H1 (cell line): ENCODE data around the gene SGSH. TPM values are rescaled to one million over a fixed set of nuclear protein-coding genes. Genes with fewer than 3 reads are reported as not detected.

Source experiments
- CTCF ChIA-PET: fragments of 300-600 bp; sonication (Branson Sonifier 250); formaldehyde crosslinking; loops from one replicate; lab custom pipeline; 2021; ENCODE audit not compliant: partially characterized antibody; lab: Charles Lee
- POLR2A ChIA-PET: fragments of 300-600 bp; sonication (Branson Sonifier 250); formaldehyde crosslinking; loops from one replicate; lab custom pipeline; 2021; ENCODE audit warnings: inconsistent platforms; ENCODE audit not compliant: partially characterized antibody; lab: Charles Lee
- DNase-seq, 2 experiments: peaks; one replicate each; pipeline versions ENCODE4 v3.0.0 to v3.0.0-alpha.2; 2010 to 2022; ENCODE audit warnings: low spot score in 2 of 2, low read depth in 1 of 2, mixed read lengths in 1 of 2
- FAIRE-seq: peaks from 2 replicates; lab custom pipeline; 2011; peaks lifted over from hg19 to GRCh38; lab: Jason Lieb, UNC
- H2AFZ ChIP-seq: 2 replicates; pipeline ENCODE4 v1.8.1; 2012; ENCODE audit warnings: low read length, inconsistent platforms
- H2AK5ac ChIP-seq: 2 replicates; pipeline ENCODE4 v1.6.1; 2013; ENCODE audit warnings: low read depth, low read length
- H2BK120ac ChIP-seq: replicated peaks from 2 replicates; pipeline ENCODE3; 2013; ENCODE audit warnings: low read depth, low read length, inconsistent platforms
- H2BK12ac ChIP-seq: 2 replicates; pipeline ENCODE4 v1.6.1; 2013; ENCODE audit warnings: low read depth, low read length
- H2BK15ac ChIP-seq: 2 replicates; pipeline ENCODE4 v1.6.1; 2013; ENCODE audit warnings: low read length
- H2BK20ac ChIP-seq: 2 replicates; pipeline ENCODE4 v1.6.1; 2013; ENCODE audit warnings: low read length
- H2BK5ac ChIP-seq: 2 replicates; pipeline ENCODE4 v1.6.1; 2013; ENCODE audit warnings: low read depth, low read length
- H3K14ac ChIP-seq: 2 replicates; pipeline ENCODE4 v1.6.1; 2013; ENCODE audit warnings: inconsistent platforms; ENCODE audit not compliant: insufficient read length
- H3K18ac ChIP-seq: 2 replicates; pipeline ENCODE4 v1.6.1; 2013; ENCODE audit warnings: low read length; ENCODE audit errors: extremely low read depth
- H3K23ac ChIP-seq: 2 replicates; pipeline ENCODE4 v1.6.1; 2013; ENCODE audit warnings: inconsistent platforms; ENCODE audit not compliant: insufficient read length
- H3K23me2 ChIP-seq: 2 replicates; pipeline ENCODE4 v1.6.1; 2013; ENCODE audit warnings: low read depth, low read length
- H3K27ac ChIP-seq: 2 replicates; pipeline ENCODE4 v1.6.1; 2011; ENCODE audit warnings: low read depth, low read length, inconsistent platforms
- H3K27me3 ChIP-seq, 4 experiments: replicated peaks in 1 of 4; 1 replicate in 1 of 4; 2 replicates in 3 of 4; pipeline versions ENCODE4 v1.6.1 to v1.8.1; 2011 to 2013; ENCODE audit warnings: low read length in 3 of 4, mild to moderate bottlenecking in 3 of 4, inconsistent platforms in 2 of 4, mixed read lengths in 2 of 4, moderate library complexity in 1 of 4; ENCODE audit not compliant: control insufficient read depth in 3 of 4, insufficient read depth in 3 of 4; ENCODE audit errors: extremely low read depth in 1 of 4
- H3K36me3 ChIP-seq, 4 experiments: 2 replicates each; pipeline versions ENCODE4 v1.6.1 to v1.8.1; 2011 to 2013; ENCODE audit warnings: mild to moderate bottlenecking in 4 of 4, low read length in 3 of 4, moderate library complexity in 2 of 4, control low read depth in 1 of 4, inconsistent platforms in 1 of 4; ENCODE audit not compliant: insufficient read depth in 4 of 4, control insufficient read depth in 2 of 4
- H3K4ac ChIP-seq: replicated peaks from 2 replicates; pipeline ENCODE3; 2013; ENCODE audit warnings: low read length, low read depth, mixed read lengths, inconsistent platforms; ENCODE audit not compliant: insufficient read length
- H3K4me1 ChIP-seq, 4 experiments: replicated peaks in 1 of 4; 1 replicate in 1 of 4; 2 replicates in 3 of 4; pipeline versions ENCODE4 v1.6.1 to v1.8.1; 2011 to 2013; ENCODE audit warnings: low read length in 3 of 4, inconsistent platforms in 2 of 4, mixed read lengths in 1 of 4; ENCODE audit not compliant: insufficient read depth in 4 of 4, control insufficient read depth in 3 of 4
- H3K4me2 ChIP-seq, 2 experiments: 2 replicates each; pipeline versions ENCODE4 v1.6.1 to v1.8.1; 2011 to 2013; ENCODE audit warnings: low read depth in 2 of 2, low read length in 2 of 2, control low read depth in 1 of 2, inconsistent platforms in 1 of 2, mild to moderate bottlenecking in 1 of 2; ENCODE audit not compliant: insufficient read depth in 1 of 2
- H3K4me3 ChIP-seq, 4 experiments: fragments of 200-600, 300-600 bp in 1 of 4; sonication (generic), shearing (Covaris generic), sonication (Bioruptor Twin) in 1 of 4; 2 replicates each; pipeline versions ENCODE4 v1.5.1 to v1.8.1; 2011 to 2016; ENCODE audit warnings: low read length in 4 of 4, low read depth in 3 of 4, control low read depth in 2 of 4, inconsistent platforms in 2 of 4, mild to moderate bottlenecking in 2 of 4, mixed read lengths in 1 of 4, moderate library complexity in 1 of 4; ENCODE audit not compliant: insufficient read depth in 2 of 4; ENCODE audit errors: extremely low read depth in 1 of 4
- H3K56ac ChIP-seq: replicated peaks from 2 replicates; pipeline ENCODE3; 2013; ENCODE audit warnings: low read depth, mild to moderate bottlenecking, mixed read lengths, low read length, inconsistent platforms; ENCODE audit not compliant: insufficient read length
- H3K79me1 ChIP-seq: 2 replicates; pipeline ENCODE4 v1.6.1; 2013; ENCODE audit warnings: low read depth, low read length, control low read depth
- H3K79me2 ChIP-seq, 2 experiments: 2 replicates each; pipeline versions ENCODE4 v1.6.1 to v1.8.1; 2012 to 2013; ENCODE audit warnings: low read length in 2 of 2, mild to moderate bottlenecking in 2 of 2, inconsistent platforms in 1 of 2; ENCODE audit not compliant: insufficient read depth in 2 of 2, control insufficient read depth in 1 of 2
- H3K9ac ChIP-seq, 4 experiments: replicated peaks in 1 of 4; 1 replicate in 1 of 4; 2 replicates in 3 of 4; pipeline versions ENCODE4 v1.6.1 to v1.8.1; 2011 to 2013; ENCODE audit warnings: low read depth in 3 of 4, low read length in 3 of 4, control low read depth in 2 of 4, mild to moderate bottlenecking in 2 of 4, moderate library complexity in 2 of 4, inconsistent platforms in 1 of 4; ENCODE audit errors: extremely low read depth in 1 of 4
- H3K9me3 ChIP-seq, 2 experiments: 2 replicates each; pipeline versions ENCODE4 v1.6.1 to v1.8.1; 2012 to 2013; ENCODE audit warnings: mild to moderate bottlenecking in 2 of 2, moderate library complexity in 2 of 2, control low read depth in 1 of 2, inconsistent platforms in 1 of 2, low read depth in 1 of 2, low read length in 1 of 2, mixed read lengths in 1 of 2; ENCODE audit not compliant: insufficient read depth in 2 of 2
- H4K20me1 ChIP-seq, 2 experiments: replicated peaks in 1 of 2; 2 replicates each; pipeline versions ENCODE3 to v1.8.1; 2011 to 2013; ENCODE audit warnings: inconsistent platforms in 2 of 2, low read length in 2 of 2, mild to moderate bottlenecking in 1 of 2; ENCODE audit not compliant: insufficient read depth in 2 of 2, control insufficient read depth in 1 of 2
- H4K5ac ChIP-seq: 2 replicates; pipeline ENCODE4 v1.6.1; 2013; ENCODE audit warnings: low read length, low read depth, mixed read lengths, inconsistent platforms; ENCODE audit not compliant: insufficient read length
- H4K8ac ChIP-seq: 2 replicates; pipeline ENCODE4 v1.8.0; 2013; ENCODE audit warnings: mild to moderate bottlenecking, moderate library complexity, low read length, inconsistent platforms; ENCODE audit not compliant: insufficient read depth; ENCODE audit errors: extremely low read depth
- H4K91ac ChIP-seq: replicated peaks from 2 replicates; pipeline ENCODE3; 2013; ENCODE audit warnings: low read length, mixed read lengths, inconsistent platforms; ENCODE audit not compliant: insufficient read length
- EP300 ChIP-seq, 2 experiments: IDR thresholded peaks; 1 replicate in 1 of 2; 2 replicates in 1 of 2; pipeline ENCODE4 v1.6.1; 2011 to 2012; ENCODE audit warnings: low read depth in 2 of 2, low read length in 2 of 2, mild to moderate bottlenecking in 2 of 2, borderline replicate concordance in 1 of 2, inconsistent platforms in 1 of 2, moderate library complexity in 1 of 2
- MAFK ChIP-seq: IDR thresholded peaks from 2 replicates; pipeline ENCODE4 v1.6.1; 2012; ENCODE audit warnings: low read depth, mild to moderate bottlenecking, improper control_type of control experiment, low read length
- NANOG ChIP-seq: IDR thresholded peaks from 2 replicates; pipeline ENCODE4 v1.6.1; 2011; ENCODE audit warnings: low read length, low read depth, mild to moderate bottlenecking, inconsistent platforms; ENCODE audit not compliant: insufficient read depth, poor library complexity, severe bottlenecking
- WGBS, 2 experiments: shearing (Covaris generic) in 1 of 2; methylation state at CpG; one replicate each; pipeline versions ENCODE4 v1.1.6 to v1.1.7; 2013 to 2015; ENCODE audit warnings: low lambda C conversion rate in 2 of 2, mixed read lengths in 2 of 2, inconsistent platforms in 1 of 2, low coverage in 1 of 2, missing lambda C conversion rate in 1 of 2; ENCODE audit not compliant: insufficient replicate concordance in 2 of 2, insufficient coverage in 1 of 2, insufficient read length in 1 of 2; ENCODE audit errors: extremely low coverage in 1 of 2, missing lambda C conversion rate in 1 of 2; 5-methylcytosine and 5-hydroxymethylcytosine counted together
- polyA plus RNA-seq, 7 experiments: library from polyadenylated mRNA; depleted of rRNA in 3 of 7; stranded (reverse) in 5 of 7; unstranded in 2 of 7; fragments of >200 nt in 5 of 7; fragments of 200-250 nt in 2 of 7; gene quantifications; 1 replicate in 5 of 7; 2 replicates in 1 of 7; 4 replicates in 1 of 7; pipeline versions ENCODE4 v1.2.1 to v1.2.3, GENCODE V29; 2011 to 2013; ENCODE audit warnings: missing spikeins in 2 of 7, mixed read lengths in 2 of 7
- total RNA-seq: library from RNA; stranded (reverse); fragmentation: NEBNext Ultra II Directional; extraction: Animal tissue kit (Norgen Biotek cat#: 25700); gene quantifications from 2 replicates; pipeline ENCODE4 v1.2.1, GENCODE V29; 2021

Gene SGSH
- total and polyA plus RNA-seq, 2 of the 8 experiments (the other 6 are each of a cell fraction or from before 2014, with no cell fraction given) = 18.0 to 19.6 TPM

- Histone ChIP-seq H3K27ac (no peak overlapping the region), H4K20me1 (peaks cover 0 to 2% of the 10 kb centered on the region in 2 experiments), H3K4me1 (peaks cover 0 to 5% (median 1%) of the 10 kb centered on the region in 4 experiments; a peak in 2 of 7 replicates), H4K91ac (no peak overlapping the region), H3K79me1 (no peaks in the 10 kb centered on the region), H2BK12ac (no peak overlapping the region), H2BK15ac (no peak overlapping the region), H4K8ac (no peak overlapping the region), H3K23me2 (no peaks in the 10 kb centered on the region), H2AFZ (no peak overlapping the region), H3K4me2 (no peak overlapping the region), H2BK20ac (no peak overlapping the region), H3K79me2 (no peaks in the 10 kb centered on the region), H3K56ac (no peak overlapping the region), H3K4ac (no peak overlapping the region), H2BK120ac (no peak overlapping the region), H4K5ac (no peak overlapping the region), H3K36me3 (no peaks in the 10 kb centered on the region), H3K14ac (no peak overlapping the region), H3K9me3 (no peaks in the 10 kb centered on the region; a peak in 1 of 4 replicates), H2BK5ac (no peak overlapping the region), H3K23ac (no peak overlapping the region), H3K4me3 (no peak overlapping the region), H2AK5ac (no peak overlapping the region), H3K9ac (no peak overlapping the region), H3K18ac (no peak overlapping the region), H3K27me3 (no peaks in the 10 kb centered on the region)
- 91% methylated on average over 11 of the region's 11 CpGs; no CpG with 5 or more reads in 1 of the 2 experiments for WGBS, 2 experiments
- TF ChIP-seq NANOG = no peak
- TF ChIP-seq MAFK = no peak
- no peak for TF ChIP-seq EP300 (IDR thresholded peaks at IDR 0.05; ENCODE audit: borderline replicate concordance in 1 of 2, low read depth in 2 of 2, low read length in 2 of 2)
- DNase-seq (no peak), FAIRE-seq (no peak)
- ChIA-PET CTCF (interaction anchor here (0.6 to 2.1 kb wide), 17 partner anchors 11 to 175 kb away, joined by 3 to 22 read pairs (median 3); no protein-coding TSS in a partner anchor), POLR2A (interaction anchor here (1.2 kb wide), 1 partner anchor 18 kb away, joined by 3 read pairs; no protein-coding TSS in a partner anchor)
These were observed 31.8 kb upstream of the SGSH start for GRCh38 chr17:80251966-80252365.
